Neural progenitor cell (in vitro differentiated cells): ENCODE data around the gene AUTS2. TPM values are rescaled to one million over a fixed set of nuclear protein-coding genes. Genes with fewer than 3 reads are reported as not detected.
"Not testable (repeated sequence)": the region's sequence is repeated elsewhere in the genome, so short reads cannot be mapped to it uniquely, and the experiment has no call there.

Source experiments
- DNase-seq: peaks from one replicate; pipeline ENCODE4 v3.0.0-alpha.2; 2016; ENCODE audit warnings: low spot score
- H2AFZ ChIP-seq: fragments of 200-600 bp; sonication (generic); replicated peaks from 2 replicates; pipeline ENCODE4 v1.6.1; 2016; ENCODE audit warnings: antibody characterized with exemption
- H3F3A ChIP-seq: fragments of 200-600 bp; sonication (generic); 2 replicates; pipeline ENCODE4 v1.6.1; 2016; ENCODE audit warnings: antibody characterized with exemption, low read depth
- H3K27ac ChIP-seq: fragments of 200-600 bp; sonication (generic); 2 replicates; pipeline ENCODE4 v1.5.1; 2016; ENCODE audit warnings: mild to moderate bottlenecking
- H3K27me3 ChIP-seq: fragments of 200-600 bp; sonication (generic); 2 replicates; pipeline ENCODE4 v1.6.1; 2016; ENCODE audit warnings: mild to moderate bottlenecking, moderate library complexity
- H3K36me3 ChIP-seq: fragments of 200-600 bp; sonication (generic); 2 replicates; pipeline ENCODE4 v1.5.1; 2016
- H3K4me1 ChIP-seq: fragments of 200-600 bp; sonication (generic); 2 replicates; pipeline ENCODE4 v1.6.1; 2016; ENCODE audit warnings: mixed run types
- H3K4me2 ChIP-seq: fragments of 200-600 bp; sonication (generic); 2 replicates; pipeline ENCODE4 v1.6.1; 2016
- H3K4me3 ChIP-seq: fragments of 200-600 bp; sonication (generic); 2 replicates; pipeline ENCODE4 v1.5.1; 2016
- H3K79me2 ChIP-seq: fragments of 200-600 bp; sonication (generic); 2 replicates; pipeline ENCODE4 v1.6.1; 2016; ENCODE audit warnings: low read depth
- H3K9ac ChIP-seq: fragments of 200-600 bp; sonication (generic); 2 replicates; pipeline ENCODE4 v1.6.1; 2016
- H3K9me3 ChIP-seq: fragments of 200-600 bp; sonication (generic); 2 replicates; pipeline ENCODE4 v1.5.1; 2016; ENCODE audit warnings: low read depth
- H4K20me1 ChIP-seq: fragments of 200-600 bp; sonication (generic); 2 replicates; pipeline ENCODE4 v1.6.1; 2016; ENCODE audit warnings: low read depth
- H3K27ac Mint-ChIP-seq: 3 replicates; pipeline ENCODE4 v1.8.0; 2021; ENCODE audit warnings: mixed read lengths
- H3K27me3 Mint-ChIP-seq: 2 replicates; pipeline ENCODE4 v1.8.0; 2022; ENCODE audit warnings: low read depth, mild to moderate bottlenecking, inconsistent platforms, moderate library complexity, mixed read lengths; ENCODE audit not compliant: insufficient read depth
- H3K36me3 Mint-ChIP-seq: 3 replicates; pipeline ENCODE4 v1.8.0; 2021; ENCODE audit warnings: mixed read lengths
- H3K4me1 Mint-ChIP-seq: 3 replicates; pipeline ENCODE4 v1.8.0; 2021; ENCODE audit warnings: mixed read lengths
- H3K4me3 Mint-ChIP-seq: 3 replicates; pipeline ENCODE4 v1.8.0; 2021; ENCODE audit warnings: mild to moderate bottlenecking, moderate library complexity, mixed read lengths
- H3K9me3 Mint-ChIP-seq: 3 replicates; pipeline ENCODE4 v1.8.0; 2020; ENCODE audit warnings: mixed read lengths
- EZH2 ChIP-seq: fragments of 200-600 bp; sonication (generic); IDR thresholded peaks from 2 replicates; pipeline ENCODE4 v1.6.1; 2017; ENCODE audit warnings: antibody characterized with exemption, mild to moderate bottlenecking, moderate library complexity
- EZH2phosphoT487 ChIP-seq: fragments of 200-600 bp; sonication (generic); IDR thresholded peaks from 2 replicates; pipeline ENCODE4 v1.6.1; 2017; ENCODE audit warnings: antibody characterized with exemption
- total RNA-seq: library from RNA; depleted of rRNA; stranded (reverse); fragments of >200 nt; gene quantifications from 2 replicates; pipeline ENCODE4 v1.2.3, GENCODE V29; 2015; ENCODE audit warnings: low replicate concordance
- TF ChIP-seq, protein P1 (sequence below): fragments of 200-600 bp; sonication (generic); IDR thresholded peaks from 2 replicates; pipeline ENCODE4 v1.5.1; 2017; ENCODE audit warnings: antibody characterized with exemption, mild to moderate bottlenecking

The AUTS2 gene
- total RNA-seq, 1 donor from 2014 or later = 50.0 TPM

DNA sequence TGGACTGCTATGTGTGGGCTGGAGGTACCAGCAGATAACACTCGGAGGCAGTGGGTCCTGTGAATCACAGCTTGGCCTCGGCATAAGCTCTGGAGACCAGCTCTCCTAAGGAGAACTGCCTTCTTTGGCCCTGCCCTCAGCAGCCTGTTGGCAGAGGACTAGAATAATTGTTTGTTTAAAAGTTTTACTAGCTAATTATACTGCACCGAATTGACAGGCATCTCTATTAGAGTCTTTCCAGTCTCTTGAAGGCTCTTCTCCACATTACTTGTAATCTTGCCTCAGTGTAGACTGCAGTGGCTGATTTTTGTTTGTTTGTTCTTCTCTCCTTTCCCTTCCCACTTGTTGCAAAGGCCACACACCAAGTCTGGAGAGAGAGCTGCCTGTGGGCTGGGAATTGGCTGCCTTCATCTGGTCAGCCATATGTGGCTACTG lies 183.2 kb downstream of the AUTS2 start:
- no peak overlapping the region for H2AFZ ChIP-seq
- H4K20me1 ChIP-seq = peaks cover 28% of the 10 kb centered on the region
- H3K79me2 ChIP-seq = no peaks in the 10 kb centered on the region
- H3K27me3 ChIP-seq = no peaks in the 10 kb centered on the region
- no peaks in the 10 kb centered on the region for H3F3A ChIP-seq
- no peaks in the 10 kb centered on the region for H3K36me3 ChIP-seq
- H3K4me1 ChIP-seq = peaks cover 16% of the 10 kb centered on the region
- Mint-ChIP-seq H3K4me3 (no peak overlapping the region), H3K9me3 (peaks cover 2% of the 10 kb centered on the region), H3K27me3 (no peaks in the 10 kb centered on the region), H3K36me3 (no peaks in the 10 kb centered on the region), H3K4me1 (peaks cover 29% of the 10 kb centered on the region), H3K27ac (no peak overlapping the region)
- no peak for TF ChIP-seq EZH2phosphoT487
- TF ChIP-seq, protein P1, sequence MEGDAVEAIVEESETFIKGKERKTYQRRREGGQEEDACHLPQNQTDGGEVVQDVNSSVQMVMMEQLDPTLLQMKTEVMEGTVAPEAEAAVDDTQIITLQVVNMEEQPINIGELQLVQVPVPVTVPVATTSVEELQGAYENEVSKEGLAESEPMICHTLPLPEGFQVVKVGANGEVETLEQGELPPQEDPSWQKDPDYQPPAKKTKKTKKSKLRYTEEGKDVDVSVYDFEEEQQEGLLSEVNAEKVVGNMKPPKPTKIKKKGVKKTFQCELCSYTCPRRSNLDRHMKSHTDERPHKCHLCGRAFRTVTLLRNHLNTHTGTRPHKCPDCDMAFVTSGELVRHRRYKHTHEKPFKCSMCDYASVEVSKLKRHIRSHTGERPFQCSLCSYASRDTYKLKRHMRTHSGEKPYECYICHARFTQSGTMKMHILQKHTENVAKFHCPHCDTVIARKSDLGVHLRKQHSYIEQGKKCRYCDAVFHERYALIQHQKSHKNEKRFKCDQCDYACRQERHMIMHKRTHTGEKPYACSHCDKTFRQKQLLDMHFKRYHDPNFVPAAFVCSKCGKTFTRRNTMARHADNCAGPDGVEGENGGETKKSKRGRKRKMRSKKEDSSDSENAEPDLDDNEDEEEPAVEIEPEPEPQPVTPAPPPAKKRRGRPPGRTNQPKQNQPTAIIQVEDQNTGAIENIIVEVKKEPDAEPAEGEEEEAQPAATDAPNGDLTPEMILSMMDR = no peak
- TF ChIP-seq EZH2 = no peak
- H3K27ac ChIP-seq = no peak overlapping the region
- DNase-seq = no peak
- no peak overlapping the region for H3K9ac ChIP-seq
- H3K9me3 ChIP-seq = no peaks in the 10 kb centered on the region
- no peak overlapping the region for H3K4me3 ChIP-seq
- H3K4me2 ChIP-seq = no peak overlapping the region

DNA sequence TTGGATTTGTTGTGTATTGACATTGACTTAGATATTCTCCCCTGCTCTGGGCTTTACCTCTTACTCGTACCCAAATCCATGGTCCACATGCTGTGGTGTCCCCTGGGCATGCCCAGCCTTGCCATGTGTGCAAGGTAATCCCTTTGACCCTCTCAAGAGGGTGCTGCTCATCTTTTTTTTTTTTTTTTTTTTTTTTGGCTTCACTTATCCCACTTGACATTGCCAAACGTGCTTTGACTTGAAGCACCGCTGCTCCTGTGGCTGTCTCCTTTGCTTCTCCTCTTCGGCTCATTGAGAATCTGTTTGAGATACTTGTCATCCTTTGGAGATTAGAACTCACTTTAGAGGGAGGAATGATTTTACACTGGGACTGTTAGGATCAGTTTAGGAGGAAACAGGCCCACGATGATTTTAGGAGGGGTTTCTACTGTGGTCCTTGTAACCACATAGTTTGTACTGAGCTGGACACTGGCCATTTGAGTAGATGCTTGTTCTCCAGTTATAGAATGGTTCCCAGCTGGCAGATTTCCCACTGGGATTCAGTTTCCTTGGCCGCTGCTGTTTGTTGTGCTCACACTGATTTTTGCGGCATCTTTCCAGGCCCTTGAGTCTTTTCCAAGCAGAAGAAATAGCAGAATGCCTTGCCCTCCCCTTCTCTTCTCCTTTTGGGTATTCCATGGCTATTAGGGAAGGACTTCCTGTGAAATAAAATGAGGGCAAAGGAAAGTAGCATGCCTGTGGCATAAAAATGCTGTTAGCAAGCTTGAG lies 184.8 kb downstream of the AUTS2 start:
- H3K36me3 Mint-ChIP-seq = no peaks in the 10 kb centered on the region
- H3K27me3 Mint-ChIP-seq = no peaks in the 10 kb centered on the region
- peaks cover 2% of the 10 kb centered on the region for H3K9me3 Mint-ChIP-seq
- Histone ChIP-seq H3K36me3 (no peaks in the 10 kb centered on the region), H3K4me1 (peaks cover 23% of the 10 kb centered on the region), H3K27ac (no peak overlapping the region), H3K4me3 (no peak overlapping the region), H3K4me2 (no peak overlapping the region), H3F3A (peaks cover 6% of the 10 kb centered on the region), H3K9me3 (no peaks in the 10 kb centered on the region), H2AFZ (no peak overlapping the region), H3K27me3 (no peaks in the 10 kb centered on the region), H3K79me2 (no peaks in the 10 kb centered on the region), H4K20me1 (peaks cover 35% of the 10 kb centered on the region), H3K9ac (no peak overlapping the region)
- DNase-seq = no peak
- H3K4me3 Mint-ChIP-seq = no peak overlapping the region
- TF ChIP-seq, protein P1 = no peak
- TF ChIP-seq EZH2phosphoT487 (no peak), EZH2 (no peak)
- peaks cover 31% of the 10 kb centered on the region for H3K4me1 Mint-ChIP-seq
- no peak overlapping the region for H3K27ac Mint-ChIP-seq

DNA sequence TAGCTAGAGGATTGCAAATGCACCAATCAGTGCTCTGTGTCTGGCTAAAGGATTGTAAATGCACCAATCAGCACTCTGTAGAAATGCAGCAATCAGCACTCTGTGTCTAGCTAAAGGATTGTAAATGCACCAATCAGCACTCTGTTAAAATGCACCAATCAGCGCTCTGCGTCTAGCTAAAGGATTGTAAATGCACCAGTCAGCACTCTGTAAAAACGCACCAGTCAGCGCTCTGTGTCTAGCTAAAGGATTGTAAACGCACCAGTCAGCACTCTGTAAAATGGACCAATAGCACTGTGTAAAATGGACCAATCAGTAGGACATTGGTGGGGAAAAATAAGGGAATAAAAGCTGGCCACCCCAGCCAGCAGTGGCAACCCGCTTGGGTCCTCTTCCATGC lies 187.9 kb downstream of the AUTS2 start:
- not testable (repeated sequence) for H3K9me3 ChIP-seq, H3K27me3 ChIP-seq, H3K9ac ChIP-seq, H3K4me3 Mint-ChIP-seq, H3K4me2 ChIP-seq, H3K36me3 Mint-ChIP-seq, H3K79me2 ChIP-seq, H3K27me3 Mint-ChIP-seq, H3K4me3 ChIP-seq, H3F3A ChIP-seq, H3K36me3 ChIP-seq, H3K27ac ChIP-seq, H2AFZ ChIP-seq, DNase-seq, H3K27ac Mint-ChIP-seq, H3K9me3 Mint-ChIP-seq
- Histone ChIP-seq H4K20me1 (peaks cover 46% of the 10 kb centered on the region), H3K4me1 (peaks cover 17% of the 10 kb centered on the region)
- peaks cover 42% of the 10 kb centered on the region for H3K4me1 Mint-ChIP-seq

DNA sequence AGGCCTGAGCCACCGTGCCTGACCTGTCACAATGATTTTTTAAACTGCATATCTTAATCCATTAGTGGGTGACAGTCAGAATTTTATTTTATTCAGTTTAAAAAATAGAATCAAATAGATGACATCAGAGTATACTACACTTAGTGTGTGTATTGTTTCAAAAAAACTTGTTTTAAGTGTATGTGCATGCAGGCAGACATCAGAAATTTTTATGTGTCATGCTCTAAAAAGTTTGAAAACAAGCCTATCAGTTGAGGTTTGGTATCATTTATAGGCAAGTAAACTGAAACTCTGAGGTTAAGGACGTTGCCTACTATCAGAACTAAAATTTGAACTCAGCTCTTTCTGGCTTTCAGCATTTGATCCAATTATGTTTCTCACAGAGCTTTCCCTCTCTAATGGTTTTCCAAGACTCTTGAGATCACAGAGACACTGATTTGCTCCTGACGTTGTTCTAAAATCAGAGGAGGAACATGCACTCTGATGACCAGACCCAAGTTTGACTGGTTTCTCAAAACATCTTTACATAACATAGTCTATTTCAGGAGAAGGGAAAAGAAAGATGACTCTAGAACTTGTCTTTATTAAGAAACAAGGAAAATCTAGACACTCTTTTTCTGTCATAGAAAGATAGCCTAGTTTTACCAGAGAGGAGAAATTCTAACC lies 188.6 kb downstream of the AUTS2 start:
- peaks cover 3% of the 10 kb centered on the region for H3K27me3 Mint-ChIP-seq

More for the DNA sequence above, 188.6 kb downstream of the AUTS2 start:
- Histone ChIP-seq H2AFZ (no peak overlapping the region), H3K27ac (no peak overlapping the region), H3K4me1 (peaks cover 14% of the 10 kb centered on the region), H3K4me3 (no peak overlapping the region), H3K9me3 (no peaks in the 10 kb centered on the region), H4K20me1 (peaks cover 46% of the 10 kb centered on the region), H3K4me2 (no peak overlapping the region), H3K36me3 (no peaks in the 10 kb centered on the region), H3F3A (peaks cover 9% of the 10 kb centered on the region), H3K9ac (no peak overlapping the region), H3K27me3 (no peaks in the 10 kb centered on the region), H3K79me2 (no peaks in the 10 kb centered on the region)
- Mint-ChIP-seq H3K4me1 (peaks cover 44% of the 10 kb centered on the region), H3K9me3 (peaks cover 2% of the 10 kb centered on the region), H3K36me3 (no peaks in the 10 kb centered on the region), H3K4me3 (no peak overlapping the region), H3K27ac (no peak overlapping the region)
- TF ChIP-seq EZH2 (no peak), EZH2phosphoT487 (no peak)
- TF ChIP-seq, protein P1 = no peak
- no peak for DNase-seq
